Osteocyte (in vitro differentiated cells): ENCODE results near the gene TMEM45A. TPM values are rescaled to one million over a fixed set of nuclear protein-coding genes. Genes with fewer than 3 reads are reported as not detected.

Experiments
- DNase-seq: peaks from one replicate; pipeline ENCODE4 v3.0.0; 2021; ENCODE audit warnings: mixed read lengths; ENCODE audit not compliant: unreplicated experiment; ENCODE audit errors: extremely low spot score
- H3K27ac Mint-ChIP-seq: one replicate; pipeline ENCODE4 v1.8.0; 2021; ENCODE audit warnings: mild to moderate bottlenecking, mixed read lengths; ENCODE audit not compliant: unreplicated experiment
- H3K27me3 Mint-ChIP-seq: one replicate; pipeline ENCODE4 v1.8.0; 2021; ENCODE audit warnings: mixed read lengths; ENCODE audit not compliant: unreplicated experiment
- H3K36me3 Mint-ChIP-seq: one replicate; pipeline ENCODE4 v1.8.0; 2021; ENCODE audit warnings: mixed read lengths; ENCODE audit not compliant: unreplicated experiment
- H3K4me1 Mint-ChIP-seq: one replicate; pipeline ENCODE4 v1.8.0; 2021; ENCODE audit warnings: mixed read lengths; ENCODE audit not compliant: unreplicated experiment
- H3K4me3 Mint-ChIP-seq: one replicate; pipeline ENCODE4 v1.8.0; 2021; ENCODE audit warnings: mild to moderate bottlenecking, moderate library complexity, mixed read lengths; ENCODE audit not compliant: unreplicated experiment
- H3K9me3 Mint-ChIP-seq: one replicate; pipeline ENCODE4 v1.8.0; 2021; ENCODE audit warnings: mixed read lengths; ENCODE audit not compliant: unreplicated experiment
- CTCF ChIP-seq: fragments of 200-600 bp; sonication (generic); IDR thresholded peaks from 2 replicates; pipeline ENCODE4 v1.5.0; 2021; ENCODE audit warnings: antibody characterized with exemption, mild to moderate bottlenecking, moderate library complexity
- total RNA-seq: library from RNA; stranded (reverse); gene quantifications from 2 replicates; pipeline ENCODE4 v1.2.1, GENCODE V29; 2021

The TMEM45A gene
- total RNA-seq, 1 donor from 2014 or later, result 29.1 TPM

- DNase-seq, result no peak
- TF ChIP-seq CTCF, result no peak
- H3K27ac Mint-ChIP-seq, result no peak overlapping the region
- no peak overlapping the region for H3K4me3 Mint-ChIP-seq
- peaks cover 4% of the 10 kb centered on the region for H3K4me1 Mint-ChIP-seq
- peaks cover 12% of the 10 kb centered on the region for H3K36me3 Mint-ChIP-seq
- H3K27me3 Mint-ChIP-seq, result no peaks in the 10 kb centered on the region
- H3K9me3 Mint-ChIP-seq, result no peaks in the 10 kb centered on the region
Observed at GRCh38 chr3:100563652-100564211, 71.3 kb downstream of the TMEM45A start.

- DNase-seq, result no peak
- H3K4me1 Mint-ChIP-seq, result peaks cover 2% of the 10 kb centered on the region
- no peak for TF ChIP-seq CTCF
- no peak overlapping the region for H3K4me3 Mint-ChIP-seq
- no peak overlapping the region for H3K27ac Mint-ChIP-seq
- no peaks in the 10 kb centered on the region for H3K27me3 Mint-ChIP-seq
- no peaks in the 10 kb centered on the region for H3K9me3 Mint-ChIP-seq
- peaks cover 23% of the 10 kb centered on the region for H3K36me3 Mint-ChIP-seq
Observed at GRCh38 chr3:100570811-100571210, 78.4 kb downstream of the TMEM45A start.

DNA sequence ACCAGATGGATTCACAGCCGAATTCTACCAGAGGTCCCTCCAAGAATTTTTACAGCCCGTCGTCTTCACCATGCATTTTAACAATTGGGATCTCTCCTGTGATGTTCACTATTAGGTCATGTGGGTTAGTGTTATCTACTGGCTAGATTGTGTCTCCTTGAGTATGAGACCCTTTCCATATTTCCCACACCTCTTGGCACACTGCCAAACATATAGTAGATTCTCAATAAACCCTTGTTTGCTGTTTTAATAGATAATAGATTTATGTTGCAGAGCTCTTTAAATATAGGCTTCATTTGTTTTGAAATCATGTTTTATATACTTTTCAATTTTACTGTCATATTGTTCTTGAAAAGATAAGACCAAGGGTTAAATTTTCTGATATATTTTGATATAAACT is 82.1 kb downstream of the TMEM45A start:
- TF ChIP-seq CTCF, result no peak
- no peak overlapping the region for H3K27ac Mint-ChIP-seq
- peaks cover 26% of the 10 kb centered on the region for H3K36me3 Mint-ChIP-seq
- peaks cover 4% of the 10 kb centered on the region for H3K4me1 Mint-ChIP-seq
- no peak overlapping the region for H3K4me3 Mint-ChIP-seq
- no peak for DNase-seq
- H3K9me3 Mint-ChIP-seq, result no peaks in the 10 kb centered on the region
- H3K27me3 Mint-ChIP-seq, result no peaks in the 10 kb centered on the region

DNA sequence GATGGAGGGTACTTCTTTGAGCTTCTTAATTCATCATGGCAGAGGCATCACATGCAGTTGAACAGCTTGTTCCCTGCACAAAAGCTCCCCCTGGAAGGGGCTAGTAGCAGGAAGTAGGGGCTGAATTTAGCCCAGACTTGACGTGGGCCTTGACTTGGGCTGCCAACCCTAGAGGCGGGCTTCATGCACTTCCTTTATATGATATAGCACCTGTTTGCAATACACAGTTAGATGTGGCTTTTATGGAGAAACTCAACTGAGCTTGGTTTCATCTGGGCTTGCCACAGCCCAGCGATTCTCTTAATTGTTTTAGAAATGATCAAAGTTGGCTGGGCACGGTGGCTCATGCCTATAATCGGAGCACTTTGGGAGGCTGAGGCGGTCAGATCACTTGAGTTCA is 83.3 kb downstream of the TMEM45A start:
- no peak overlapping the region for H3K27ac Mint-ChIP-seq
- H3K4me1 Mint-ChIP-seq, result peaks cover 4% of the 10 kb centered on the region
- H3K9me3 Mint-ChIP-seq, result no peaks in the 10 kb centered on the region
- no peak for DNase-seq
- no peak for TF ChIP-seq CTCF
- peaks cover 19% of the 10 kb centered on the region for H3K36me3 Mint-ChIP-seq
- H3K27me3 Mint-ChIP-seq, result no peaks in the 10 kb centered on the region
- no peak overlapping the region for H3K4me3 Mint-ChIP-seq

DNA sequence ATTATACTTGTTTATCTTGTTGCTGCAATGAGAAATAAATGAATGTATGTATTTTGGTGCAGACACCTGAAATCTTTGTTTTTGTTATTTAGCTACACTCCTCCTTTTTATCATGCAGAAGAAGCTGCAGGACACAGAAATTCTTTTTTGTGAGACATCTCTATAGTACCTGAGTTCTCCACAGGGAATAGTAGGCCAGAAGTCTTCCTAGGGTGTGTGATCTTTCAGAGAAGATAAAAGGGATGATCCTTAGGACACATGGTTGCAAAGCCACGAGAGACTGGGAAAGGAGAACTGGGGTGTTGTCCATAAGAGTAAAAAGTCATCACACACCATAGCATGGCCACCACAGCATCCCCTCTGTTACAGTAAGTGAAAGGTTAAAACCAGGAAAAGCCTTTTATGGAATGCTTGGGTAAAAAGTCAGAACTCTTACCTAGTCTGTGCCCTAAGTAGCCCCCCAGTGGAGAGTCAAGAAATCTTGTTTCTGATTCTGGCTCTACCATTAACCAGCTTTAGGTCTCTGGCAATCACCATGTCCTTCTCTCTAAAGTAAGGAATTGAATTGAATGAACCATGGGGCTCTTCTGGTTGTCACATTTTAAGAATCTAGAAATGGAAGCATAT is 85.1 kb downstream of the TMEM45A start:
- no peaks in the 10 kb centered on the region for H3K9me3 Mint-ChIP-seq
- H3K27ac Mint-ChIP-seq, result no peak overlapping the region
- H3K36me3 Mint-ChIP-seq, result peaks cover 14% of the 10 kb centered on the region
- H3K4me1 Mint-ChIP-seq, result peaks cover 16% of the 10 kb centered on the region
- no peak overlapping the region for H3K4me3 Mint-ChIP-seq
- TF ChIP-seq CTCF, result no peak
- H3K27me3 Mint-ChIP-seq, result no peaks in the 10 kb centered on the region
- no peak for DNase-seq
